ENCODE measurements around the gene MB21D2. TPM values are rescaled to one million over a fixed set of nuclear protein-coding genes. Genes with fewer than 3 reads are reported as not detected.
A peak's percentile ranks its signal among the peaks of the same experiment; 100 is the strongest.

The MB21D2 gene
- total RNA-seq, 6 donors from 2014 or later, result 4.6 to 8.0 (median 5.3) TPM

DNA sequence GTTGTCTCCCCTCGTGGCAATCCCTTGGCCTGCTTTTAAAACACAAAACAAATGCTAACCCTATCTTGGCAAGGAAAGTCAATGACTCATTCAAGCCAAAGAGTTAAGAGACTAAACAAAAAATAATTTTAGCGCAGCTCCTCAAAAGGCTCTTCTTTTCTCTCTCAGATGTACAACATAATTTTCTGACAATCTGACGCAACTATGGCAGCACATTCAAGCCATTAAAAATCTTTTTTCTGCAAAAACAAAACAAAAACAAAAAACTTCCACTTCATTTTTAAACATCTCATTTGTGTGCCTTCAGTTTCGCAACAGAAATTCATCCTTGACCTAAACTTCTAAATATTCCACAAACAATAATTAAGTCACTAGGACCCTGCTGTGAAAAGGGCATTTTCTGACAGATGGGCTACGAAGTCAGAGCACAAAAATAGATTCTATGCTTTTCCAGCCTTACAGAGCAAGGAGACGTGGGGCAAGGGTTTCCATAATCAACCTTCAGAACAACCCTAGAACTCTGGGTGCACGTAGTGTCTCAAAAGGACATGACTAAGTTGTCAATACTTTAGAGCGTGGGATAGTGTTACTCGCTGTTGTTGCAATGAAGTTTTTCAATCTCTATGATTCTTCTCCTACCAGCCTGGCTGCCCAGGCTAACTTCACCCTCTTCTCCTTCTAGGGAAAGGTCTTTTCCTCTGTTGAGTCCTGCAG is 84.3 kb downstream of the MB21D2 start:
- DNase-seq, result no peak
- H3K36me3 ChIP-seq, result no peaks in the 10 kb centered on the region
- peak in 1 of 2 donors; percentile 31 for ATAC-seq (ENCODE audit: low FRiP score in 2 of 2)
- H3K27ac ChIP-seq, result no peak overlapping the region
- H3K4me3 ChIP-seq, result no peak overlapping the region
- TF ChIP-seq POLR2A (IDR thresholded peaks at IDR 0.05) (no peak), EP300 (IDR thresholded peaks at IDR 0.05) (no peak), POLR2AphosphoS5 (IDR thresholded peaks at IDR 0.05) (no peak)
- TF ChIP-seq, protein P1, sequence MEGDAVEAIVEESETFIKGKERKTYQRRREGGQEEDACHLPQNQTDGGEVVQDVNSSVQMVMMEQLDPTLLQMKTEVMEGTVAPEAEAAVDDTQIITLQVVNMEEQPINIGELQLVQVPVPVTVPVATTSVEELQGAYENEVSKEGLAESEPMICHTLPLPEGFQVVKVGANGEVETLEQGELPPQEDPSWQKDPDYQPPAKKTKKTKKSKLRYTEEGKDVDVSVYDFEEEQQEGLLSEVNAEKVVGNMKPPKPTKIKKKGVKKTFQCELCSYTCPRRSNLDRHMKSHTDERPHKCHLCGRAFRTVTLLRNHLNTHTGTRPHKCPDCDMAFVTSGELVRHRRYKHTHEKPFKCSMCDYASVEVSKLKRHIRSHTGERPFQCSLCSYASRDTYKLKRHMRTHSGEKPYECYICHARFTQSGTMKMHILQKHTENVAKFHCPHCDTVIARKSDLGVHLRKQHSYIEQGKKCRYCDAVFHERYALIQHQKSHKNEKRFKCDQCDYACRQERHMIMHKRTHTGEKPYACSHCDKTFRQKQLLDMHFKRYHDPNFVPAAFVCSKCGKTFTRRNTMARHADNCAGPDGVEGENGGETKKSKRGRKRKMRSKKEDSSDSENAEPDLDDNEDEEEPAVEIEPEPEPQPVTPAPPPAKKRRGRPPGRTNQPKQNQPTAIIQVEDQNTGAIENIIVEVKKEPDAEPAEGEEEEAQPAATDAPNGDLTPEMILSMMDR (IDR thresholded peaks at IDR 0.05), result no peak
- peaks cover 0 to 5% (median 4%) of the 10 kb centered on the region in 4 donors for H3K4me1 ChIP-seq
- H3K9me3 ChIP-seq, result no peaks in the 10 kb centered on the region
- no peaks in the 10 kb centered on the region for H3K27me3 ChIP-seq
- WGBS, 2 donors, result 60 to 68% methylated on average over 9 of the region's 9 CpGs

DNA sequence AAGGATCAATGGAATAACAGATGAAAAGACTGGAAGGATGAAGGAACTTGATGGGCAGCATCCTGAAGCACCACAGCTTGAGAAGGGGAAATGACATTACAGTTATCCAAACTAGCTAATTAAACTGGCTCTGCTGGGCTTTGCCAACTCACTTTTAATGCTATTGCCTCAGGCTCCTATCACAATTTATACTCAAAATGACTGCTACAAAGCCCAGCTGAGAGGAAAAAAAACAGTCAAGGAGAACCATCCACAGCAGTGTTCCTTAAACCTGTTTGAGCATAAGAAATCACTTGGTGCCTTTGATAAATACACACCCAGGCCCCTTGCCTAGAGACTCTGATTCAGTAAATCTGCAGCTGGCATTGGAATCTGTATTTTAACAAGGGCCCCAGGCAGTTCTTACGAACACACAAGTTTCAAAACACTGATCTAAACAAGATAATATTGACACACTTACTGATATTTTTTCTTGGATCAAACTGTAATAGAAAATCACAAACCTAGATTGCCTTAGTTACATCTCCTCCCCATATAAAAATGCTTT is 85.8 kb downstream of the MB21D2 start:
- no peaks in the 10 kb centered on the region for H3K9me3 ChIP-seq
- DNase-seq (no peak), ATAC-seq (ENCODE audit: low FRiP score in 2 of 2) (no peak)
- H3K27ac ChIP-seq, result no peak overlapping the region
- TF ChIP-seq POLR2AphosphoS5 (IDR thresholded peaks at IDR 0.05) (no peak), POLR2A (IDR thresholded peaks at IDR 0.05) (no peak), EP300 (IDR thresholded peaks at IDR 0.05) (no peak)
- TF ChIP-seq, protein P1 (IDR thresholded peaks at IDR 0.05), result no peak
- H3K4me1 ChIP-seq, result peaks cover 0 to 5% (median 4%) of the 10 kb centered on the region in 4 donors
- 68 to 87% methylated on average over 1 of the region's 1 CpG for WGBS, 2 donors
- H3K27me3 ChIP-seq, result no peaks in the 10 kb centered on the region
- no peaks in the 10 kb centered on the region for H3K36me3 ChIP-seq
- no peak overlapping the region for H3K4me3 ChIP-seq

DNA sequence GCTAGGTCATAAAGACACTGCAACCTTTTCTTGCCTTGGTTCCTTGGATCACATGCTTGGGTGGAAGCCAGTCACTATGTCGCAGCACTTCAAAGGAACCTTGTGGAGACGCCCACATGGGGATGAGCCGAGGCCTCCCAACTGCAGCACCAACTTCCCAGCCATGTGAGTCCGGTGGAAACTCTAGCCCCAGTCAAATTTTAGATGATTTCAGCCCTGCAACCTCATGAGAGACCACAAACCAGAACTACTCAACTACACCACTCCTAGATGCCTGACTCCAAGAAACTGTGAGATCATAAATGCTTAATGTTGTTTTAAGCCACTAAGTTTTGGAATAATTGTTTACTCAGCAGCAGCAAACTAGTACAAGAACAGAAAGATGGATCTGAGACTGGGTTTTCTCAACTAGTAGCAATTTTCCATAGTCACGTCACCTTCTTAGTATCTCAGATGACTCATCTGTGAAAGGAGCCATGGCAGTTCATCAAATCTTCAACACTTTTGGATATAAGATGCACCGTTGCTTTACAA is 86.5 kb downstream of the MB21D2 start:
- no peaks in the 10 kb centered on the region for H3K36me3 ChIP-seq
- DNase-seq (no peak), ATAC-seq (ENCODE audit: low FRiP score in 2 of 2) (peak in 1 of 2 donors; percentile 78)
- no peak overlapping the region for H3K4me3 ChIP-seq
- no peaks in the 10 kb centered on the region for H3K9me3 ChIP-seq
- TF ChIP-seq POLR2A (IDR thresholded peaks at IDR 0.05) (no peak), EP300 (IDR thresholded peaks at IDR 0.05) (no peak), POLR2AphosphoS5 (IDR thresholded peaks at IDR 0.05) (no peak)
- TF ChIP-seq, protein P1 (IDR thresholded peaks at IDR 0.05), result no peak
- no peaks in the 10 kb centered on the region for H3K27me3 ChIP-seq
- peaks cover 0 to 4% (median under 1%) of the 10 kb centered on the region in 4 donors for H3K4me1 ChIP-seq
- 74 to 81% methylated on average over 6 of the region's 6 CpGs for WGBS, 2 donors
- no peak overlapping the region for H3K27ac ChIP-seq

DNA sequence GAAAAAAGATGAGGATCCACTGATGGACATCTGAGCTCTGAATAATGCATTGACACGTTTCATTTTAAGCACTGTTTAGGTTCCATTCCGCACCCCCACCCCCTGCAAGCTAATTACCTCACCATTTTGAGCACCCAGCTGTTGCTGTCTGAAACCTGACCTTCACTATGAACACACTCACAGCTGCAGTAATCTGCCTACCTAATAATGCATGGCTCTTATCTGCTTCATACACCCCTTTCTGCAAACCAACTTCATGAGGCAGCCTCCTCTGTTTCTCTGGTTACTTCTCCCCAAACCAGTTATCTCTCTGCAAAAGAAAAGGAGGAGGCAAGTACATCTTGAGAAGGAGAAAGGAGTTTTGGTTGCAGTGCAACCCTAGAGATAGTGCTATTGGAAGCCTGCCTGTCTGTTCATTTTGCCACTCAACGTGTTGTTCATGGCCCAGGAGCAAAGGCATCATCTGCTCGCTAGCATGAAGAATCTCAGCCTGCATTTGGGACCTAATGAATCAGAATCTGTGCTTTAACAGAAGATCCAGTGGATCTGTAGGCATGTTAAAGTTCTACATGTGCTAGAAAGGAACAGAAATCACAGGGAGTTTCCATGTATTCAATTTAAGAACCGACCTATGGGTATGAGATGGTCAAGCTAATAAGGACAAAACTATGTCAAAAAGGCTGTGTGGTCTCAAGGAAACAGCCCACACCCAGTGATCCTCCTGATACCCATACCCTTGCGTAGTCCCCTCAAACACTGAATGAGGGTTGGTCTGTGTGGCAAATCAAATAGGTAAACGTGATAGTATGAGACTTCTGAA is 87.2 kb downstream of the MB21D2 start:
- ATAC-seq (ENCODE audit: low FRiP score in 2 of 2) (no peak), DNase-seq (no peak)
- no peak overlapping the region for H3K27ac ChIP-seq
- H3K36me3 ChIP-seq, result no peaks in the 10 kb centered on the region
- no peak overlapping the region for H3K4me3 ChIP-seq
- peaks cover 0 to 7% (median 3%) of the 10 kb centered on the region in 4 donors for H3K4me1 ChIP-seq
- H3K27me3 ChIP-seq, result no peaks in the 10 kb centered on the region
- no peaks in the 10 kb centered on the region for H3K9me3 ChIP-seq
- 81 to 83% methylated on average over 7 of the region's 7 CpGs for WGBS, 2 donors
- TF ChIP-seq, protein P1 (IDR thresholded peaks at IDR 0.05), result no peak
- TF ChIP-seq POLR2AphosphoS5 (IDR thresholded peaks at IDR 0.05) (no peak), EP300 (IDR thresholded peaks at IDR 0.05) (no peak), POLR2A (IDR thresholded peaks at IDR 0.05) (no peak)

Measured in upper lobe of left lung (tissue), 6 donors.